Mesendoderm (in vitro differentiated cells): ENCODE measurements around the gene QRICH1.

Experiments used
- DNase-seq: peaks from one replicate; pipeline ENCODE4 v3.0.0; 2013
- H2AK5ac ChIP-seq: 2 replicates; pipeline ENCODE4 v1.6.1; 2013; ENCODE audit warnings: low read length, inconsistent platforms
- H2BK120ac ChIP-seq: 2 replicates; pipeline ENCODE4 v1.6.1; 2013; ENCODE audit warnings: low read depth, mild to moderate bottlenecking, low read length, moderate library complexity, mixed read lengths
- H2BK15ac ChIP-seq: replicated peaks from 2 replicates; pipeline ENCODE4 v1.6.1; 2013; ENCODE audit warnings: low read depth, mild to moderate bottlenecking, moderate library complexity
- H2BK5ac ChIP-seq: 2 replicates; pipeline ENCODE4 v1.6.1; 2013; ENCODE audit warnings: low read length, inconsistent platforms
- H3K18ac ChIP-seq: 2 replicates; pipeline ENCODE4 v1.6.1; 2013; ENCODE audit warnings: mild to moderate bottlenecking, low read length, mixed read lengths
- H3K23ac ChIP-seq: one replicate; pipeline ENCODE4 v1.6.1; 2013; ENCODE audit warnings: low read length
- H3K27ac ChIP-seq: 2 replicates; pipeline ENCODE4 v1.5.1; 2013; ENCODE audit warnings: low read depth, mild to moderate bottlenecking, inconsistent platforms, low read length, moderate library complexity
- H3K27me3 ChIP-seq: 2 replicates; pipeline ENCODE4 v1.6.1; 2013; ENCODE audit warnings: low read length, control low read depth, mild to moderate bottlenecking, inconsistent platforms; ENCODE audit not compliant: insufficient read depth, poor library complexity
- H3K36me3 ChIP-seq: 2 replicates; pipeline ENCODE4 v1.6.1; 2013; ENCODE audit warnings: low read length, inconsistent platforms; ENCODE audit not compliant: control insufficient read depth, insufficient read depth
- H3K4ac ChIP-seq: one replicate; pipeline ENCODE4 v1.6.1; 2013; ENCODE audit warnings: low read depth, mild to moderate bottlenecking, low read length, moderate library complexity
- H3K4me1 ChIP-seq: 2 replicates; pipeline ENCODE4 v1.6.1; 2013; ENCODE audit warnings: low read depth, low read length, inconsistent platforms; ENCODE audit not compliant: control insufficient read depth
- H3K4me2 ChIP-seq: 2 replicates; pipeline ENCODE4 v1.6.1; 2013; ENCODE audit warnings: low read length
- H3K4me3 ChIP-seq: 2 replicates; pipeline ENCODE4 v1.5.1; 2013; ENCODE audit warnings: mild to moderate bottlenecking, low read length
- H3K56ac ChIP-seq: one replicate; pipeline ENCODE4 v1.6.1; 2013; ENCODE audit warnings: low read length
- H3K79me1 ChIP-seq: 2 replicates; pipeline ENCODE4 v1.6.1; 2013; ENCODE audit warnings: low read length, inconsistent platforms
- H3K79me2 ChIP-seq: 2 replicates; pipeline ENCODE4 v1.6.1; 2013; ENCODE audit warnings: mild to moderate bottlenecking, low read length; ENCODE audit not compliant: control insufficient read depth, insufficient read depth
- H3K9ac ChIP-seq: 2 replicates; pipeline ENCODE4 v1.6.1; 2013; ENCODE audit warnings: low read length, inconsistent platforms
- H4K5ac ChIP-seq: one replicate; pipeline ENCODE4 v1.6.1; 2013; ENCODE audit warnings: low read length
- H4K8ac ChIP-seq: one replicate; pipeline ENCODE4 v1.6.1; 2013; ENCODE audit warnings: low read depth, mild to moderate bottlenecking, control low read depth, low read length, moderate library complexity
- WGBS: extraction: QIAGEN DNeasy Blood & Tissue Kit; methylation state at CpG from one replicate; pipeline ENCODE4 v1.1.7; 2013; ENCODE audit warnings: low lambda C conversion rate, missing lambda C conversion rate; ENCODE audit not compliant: insufficient coverage; ENCODE audit errors: extremely low coverage; 5-methylcytosine and 5-hydroxymethylcytosine counted together

The QRICH1 gene

GRCh38 chr3:49025005-49025792 lies 68.7 kb downstream of the QRICH1 start:
- Histone ChIP-seq H2AK5ac (no peak overlapping the region), H3K27ac (no peak overlapping the region), H3K4ac (no peak overlapping the region), H3K79me2 (peaks cover 25% of the 10 kb centered on the region), H3K4me2 (no peak overlapping the region), H3K9ac (no peak overlapping the region), H2BK15ac (no peak overlapping the region), H3K56ac (no peak overlapping the region), H3K79me1 (peaks cover 22% of the 10 kb centered on the region), H3K18ac (no peak overlapping the region), H3K23ac (no peak overlapping the region), H4K5ac (no peak overlapping the region), H3K27me3 (no peaks in the 10 kb centered on the region), H2BK120ac (no peak overlapping the region), H3K4me3 (no peak overlapping the region), H3K36me3 (peaks cover 20% of the 10 kb centered on the region), H2BK5ac (no peak overlapping the region), H4K8ac (no peak overlapping the region), H3K4me1 (peaks cover 14% of the 10 kb centered on the region)
- no CpG with 5 or more reads among the region's 13 CpGs for WGBS
- no peak for DNase-seq

- Histone ChIP-seq H3K4me1 (peaks cover 16% of the 10 kb centered on the region), H2AK5ac (no peak overlapping the region), H4K5ac (no peak overlapping the region), H3K27me3 (no peaks in the 10 kb centered on the region), H3K4me2 (no peak overlapping the region), H2BK15ac (no peak overlapping the region), H3K79me1 (peaks cover 24% of the 10 kb centered on the region), H3K18ac (no peak overlapping the region), H3K4ac (no peak overlapping the region), H4K8ac (no peak overlapping the region), H3K9ac (no peak overlapping the region), H3K23ac (no peak overlapping the region), H3K4me3 (no peak overlapping the region), H3K27ac (no peak overlapping the region), H2BK120ac (no peak overlapping the region), H3K36me3 (peaks cover 20% of the 10 kb centered on the region), H3K79me2 (peaks cover 26% of the 10 kb centered on the region), H2BK5ac (no peak overlapping the region), H3K56ac (no peak overlapping the region)
- DNase-seq = no peak
- no CpG with 5 or more reads among the region's 5 CpGs for WGBS
These were observed 69.4 kb downstream of the QRICH1 start for GRCh38 chr3:49024449-49024848.

GRCh38 chr3:49023775-49024174 lies 70.1 kb downstream of the QRICH1 start:
- Histone ChIP-seq H3K79me1 (peaks cover 22% of the 10 kb centered on the region), H3K79me2 (peaks cover 24% of the 10 kb centered on the region), H2BK15ac (no peak overlapping the region), H3K27ac (no peak overlapping the region), H3K4me3 (no peak overlapping the region), H2AK5ac (no peak overlapping the region), H3K56ac (no peak overlapping the region), H3K4ac (no peak overlapping the region), H4K8ac (no peak overlapping the region), H3K36me3 (peaks cover 20% of the 10 kb centered on the region), H3K4me1 (peaks cover 16% of the 10 kb centered on the region), H3K18ac (no peak overlapping the region), H4K5ac (no peak overlapping the region), H3K4me2 (no peak overlapping the region), H3K9ac (no peak overlapping the region), H2BK120ac (no peak overlapping the region), H3K27me3 (no peaks in the 10 kb centered on the region), H3K23ac (no peak overlapping the region), H2BK5ac (no peak overlapping the region)
- DNase-seq = no peak
- no CpG with 5 or more reads among the region's 4 CpGs for WGBS

DNA sequence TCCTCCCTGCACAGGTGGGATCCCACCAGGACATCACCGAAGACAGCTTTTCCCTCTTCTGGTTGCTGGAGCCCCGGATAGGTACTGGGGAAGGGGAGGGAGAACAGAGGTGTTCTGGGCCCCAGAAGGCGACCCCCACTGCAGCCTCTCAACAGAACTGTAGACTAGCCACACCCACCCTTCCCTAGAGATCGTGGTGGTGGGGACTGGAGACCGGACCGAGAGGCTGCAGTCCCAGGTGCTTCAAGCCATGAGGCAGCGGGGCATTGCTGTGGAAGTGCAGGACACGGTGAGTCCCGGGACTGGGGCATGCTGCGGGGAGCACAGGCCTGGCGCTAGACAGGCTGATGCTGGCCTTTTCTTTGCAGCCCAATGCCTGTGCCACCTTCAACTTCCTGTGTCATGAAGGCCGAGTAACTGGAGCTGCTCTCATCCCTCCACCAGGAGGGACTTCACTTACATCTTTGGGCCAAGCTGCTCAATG lies 71.1 kb downstream of the QRICH1 start:
- Histone ChIP-seq H3K18ac (no peak overlapping the region), H3K4me1 (peaks cover 9% of the 10 kb centered on the region), H3K23ac (peak overlapping the region; percentile 99), H2AK5ac (peak overlapping the region; percentile 98), H3K36me3 (peaks cover 20% of the 10 kb centered on the region), H3K79me2 (peaks cover 20% of the 10 kb centered on the region), H3K79me1 (peaks cover 16% of the 10 kb centered on the region), H3K9ac (peak overlapping the region; percentile 100), H2BK5ac (peak overlapping the region; percentile 78), H4K8ac (no peak overlapping the region), H3K27ac (peak overlapping the region; percentile 1), H3K4me3 (peak overlapping the region; percentile 97), H3K56ac (peak overlapping the region; percentile 100), H2BK120ac (no peak overlapping the region), H3K4me2 (peak overlapping the region; percentile 98), H2BK15ac (no peak overlapping the region), H4K5ac (no peak overlapping the region), H3K4ac (no peak overlapping the region), H3K27me3 (no peaks in the 10 kb centered on the region)
- WGBS = no CpG with 5 or more reads among the region's 12 CpGs
- DNase-seq = peak; percentile 68

- Histone ChIP-seq H3K18ac (peak within 1 kb of the TSS; percentile 81), H3K79me1 (peaks cover 11% of the 10 kb centered on the region), H3K56ac (peak within 1 kb of the TSS; percentile 100), H3K23ac (peak within 1 kb of the TSS; percentile 99), H3K4me3 (peak within 1 kb of the TSS; percentile 97), H3K4ac (peak within 1 kb of the TSS; percentile 88), H3K4me1 (peaks cover 9% of the 10 kb centered on the region), H2BK120ac (no peak within 1 kb of the TSS), H4K5ac (no peak within 1 kb of the TSS), H2AK5ac (peak within 1 kb of the TSS; percentile 98), H3K79me2 (peaks cover 16% of the 10 kb centered on the region), H4K8ac (no peak within 1 kb of the TSS), H2BK5ac (peak within 1 kb of the TSS; percentile 84), H3K4me2 (peak within 1 kb of the TSS; percentile 98), H3K27ac (peak within 1 kb of the TSS; percentile 95), H3K36me3 (peaks cover 18% of the 10 kb centered on the region), H2BK15ac (no peak within 1 kb of the TSS), H3K27me3 (no peaks in the 10 kb centered on the region), H3K9ac (peak within 1 kb of the TSS; percentile 100)
- DNase-seq = peak; percentile 97
- WGBS = no CpG with 5 or more reads among the region's 83 CpGs
These were observed 71.8 kb downstream of the QRICH1 start, which contains the start of gene NDUFAF3 for GRCh38 chr3:49021813-49022687. TSS of gene NDUFAF3 (plus strand) at chr3:49022121. CDS start at chr3:49022145, 24 bp downstream.
